MM.1S (cell line): ENCODE measurements around the gene CCT5.
"Not testable (repeated sequence)": the region's sequence is repeated elsewhere in the genome, so short reads cannot be mapped to it uniquely, and the experiment has no call there.

ENCODE experiments used
- CTCF ChIP-seq: fragments of 300-600 bp; sonication (generic); IDR thresholded peaks from 2 replicates; pipeline ENCODE4 v1.5.1; 2016; ENCODE audit warnings: antibody characterized with exemption, low read length, mixed read lengths
- EZH2 ChIP-seq: fragments of 300-600 bp; sonication (generic); optimal IDR thresholded peaks from 2 replicates; pipeline ENCODE3; 2017; ENCODE audit warnings: low read depth, mild to moderate bottlenecking, antibody characterized with exemption, low read length, mixed read lengths
- EZH2phosphoT487 ChIP-seq: fragments of 300-600 bp; sonication (generic); IDR thresholded peaks from 2 replicates; pipeline ENCODE4 v1.6.1; 2018; ENCODE audit warnings: antibody characterized with exemption, low read length

GRCh38 chr5:10247217-10247616, 2.9 kb upstream of the CCT5 start:
- not testable (repeated sequence) for TF ChIP-seq EZH2, CTCF, EZH2phosphoT487
